H1 (cell line): ENCODE measurements around the gene PCDHA7. TPM values are rescaled to one million over a fixed set of nuclear protein-coding genes. Genes with fewer than 3 reads are reported as not detected.

Experiments
- CTCF ChIA-PET: fragments of 300-600 bp; sonication (Branson Sonifier 250); formaldehyde crosslinking; loops from one replicate; lab custom pipeline; 2021; ENCODE audit not compliant: partially characterized antibody; lab: Charles Lee
- POLR2A ChIA-PET: fragments of 300-600 bp; sonication (Branson Sonifier 250); formaldehyde crosslinking; loops from one replicate; lab custom pipeline; 2021; ENCODE audit warnings: inconsistent platforms; ENCODE audit not compliant: partially characterized antibody; lab: Charles Lee
- DNase-seq, 2 experiments: peaks; one replicate each; pipeline versions ENCODE4 v3.0.0 to v3.0.0-alpha.2; 2010 to 2022; ENCODE audit warnings: low spot score in 2 of 2, low read depth in 1 of 2, mixed read lengths in 1 of 2
- FAIRE-seq: peaks from 2 replicates; lab custom pipeline; 2011; peaks lifted over from hg19 to GRCh38; lab: Jason Lieb, UNC
- H2AFZ ChIP-seq: 2 replicates; pipeline ENCODE4 v1.8.1; 2012; ENCODE audit warnings: low read length, inconsistent platforms
- H2AK5ac ChIP-seq: 2 replicates; pipeline ENCODE4 v1.6.1; 2013; ENCODE audit warnings: low read depth, low read length
- H2BK120ac ChIP-seq: replicated peaks from 2 replicates; pipeline ENCODE3; 2013; ENCODE audit warnings: low read depth, low read length, inconsistent platforms
- H2BK12ac ChIP-seq: 2 replicates; pipeline ENCODE4 v1.6.1; 2013; ENCODE audit warnings: low read depth, low read length
- H2BK15ac ChIP-seq: 2 replicates; pipeline ENCODE4 v1.6.1; 2013; ENCODE audit warnings: low read length
- H2BK20ac ChIP-seq: 2 replicates; pipeline ENCODE4 v1.6.1; 2013; ENCODE audit warnings: low read length
- H2BK5ac ChIP-seq: 2 replicates; pipeline ENCODE4 v1.6.1; 2013; ENCODE audit warnings: low read depth, low read length
- H3K14ac ChIP-seq: 2 replicates; pipeline ENCODE4 v1.6.1; 2013; ENCODE audit warnings: inconsistent platforms; ENCODE audit not compliant: insufficient read length
- H3K18ac ChIP-seq: 2 replicates; pipeline ENCODE4 v1.6.1; 2013; ENCODE audit warnings: low read length; ENCODE audit errors: extremely low read depth
- H3K23ac ChIP-seq: 2 replicates; pipeline ENCODE4 v1.6.1; 2013; ENCODE audit warnings: inconsistent platforms; ENCODE audit not compliant: insufficient read length
- H3K23me2 ChIP-seq: 2 replicates; pipeline ENCODE4 v1.6.1; 2013; ENCODE audit warnings: low read depth, low read length
- H3K27ac ChIP-seq: 2 replicates; pipeline ENCODE4 v1.6.1; 2011; ENCODE audit warnings: low read depth, low read length, inconsistent platforms
- H3K27me3 ChIP-seq, 4 experiments: replicated peaks in 1 of 4; 1 replicate in 1 of 4; 2 replicates in 3 of 4; pipeline versions ENCODE4 v1.6.1 to v1.8.1; 2011 to 2013; ENCODE audit warnings: low read length in 3 of 4, mild to moderate bottlenecking in 3 of 4, inconsistent platforms in 2 of 4, mixed read lengths in 2 of 4, moderate library complexity in 1 of 4; ENCODE audit not compliant: control insufficient read depth in 3 of 4, insufficient read depth in 3 of 4; ENCODE audit errors: extremely low read depth in 1 of 4
- H3K36me3 ChIP-seq, 4 experiments: 2 replicates each; pipeline versions ENCODE4 v1.6.1 to v1.8.1; 2011 to 2013; ENCODE audit warnings: mild to moderate bottlenecking in 4 of 4, low read length in 3 of 4, moderate library complexity in 2 of 4, control low read depth in 1 of 4, inconsistent platforms in 1 of 4; ENCODE audit not compliant: insufficient read depth in 4 of 4, control insufficient read depth in 2 of 4
- H3K4ac ChIP-seq: replicated peaks from 2 replicates; pipeline ENCODE3; 2013; ENCODE audit warnings: low read length, low read depth, mixed read lengths, inconsistent platforms; ENCODE audit not compliant: insufficient read length
- H3K4me1 ChIP-seq, 4 experiments: replicated peaks in 1 of 4; 1 replicate in 1 of 4; 2 replicates in 3 of 4; pipeline versions ENCODE4 v1.6.1 to v1.8.1; 2011 to 2013; ENCODE audit warnings: low read length in 3 of 4, inconsistent platforms in 2 of 4, mixed read lengths in 1 of 4; ENCODE audit not compliant: insufficient read depth in 4 of 4, control insufficient read depth in 3 of 4
- H3K4me2 ChIP-seq, 2 experiments: 2 replicates each; pipeline versions ENCODE4 v1.6.1 to v1.8.1; 2011 to 2013; ENCODE audit warnings: low read depth in 2 of 2, low read length in 2 of 2, control low read depth in 1 of 2, inconsistent platforms in 1 of 2, mild to moderate bottlenecking in 1 of 2; ENCODE audit not compliant: insufficient read depth in 1 of 2
- H3K4me3 ChIP-seq, 4 experiments: fragments of 200-600, 300-600 bp in 1 of 4; sonication (generic), shearing (Covaris generic), sonication (Bioruptor Twin) in 1 of 4; 2 replicates each; pipeline versions ENCODE4 v1.5.1 to v1.8.1; 2011 to 2016; ENCODE audit warnings: low read length in 4 of 4, low read depth in 3 of 4, control low read depth in 2 of 4, inconsistent platforms in 2 of 4, mild to moderate bottlenecking in 2 of 4, mixed read lengths in 1 of 4, moderate library complexity in 1 of 4; ENCODE audit not compliant: insufficient read depth in 2 of 4; ENCODE audit errors: extremely low read depth in 1 of 4
- H3K56ac ChIP-seq: replicated peaks from 2 replicates; pipeline ENCODE3; 2013; ENCODE audit warnings: low read depth, mild to moderate bottlenecking, mixed read lengths, low read length, inconsistent platforms; ENCODE audit not compliant: insufficient read length
- H3K79me1 ChIP-seq: 2 replicates; pipeline ENCODE4 v1.6.1; 2013; ENCODE audit warnings: low read depth, low read length, control low read depth
- H3K79me2 ChIP-seq, 2 experiments: 2 replicates each; pipeline versions ENCODE4 v1.6.1 to v1.8.1; 2012 to 2013; ENCODE audit warnings: low read length in 2 of 2, mild to moderate bottlenecking in 2 of 2, inconsistent platforms in 1 of 2; ENCODE audit not compliant: insufficient read depth in 2 of 2, control insufficient read depth in 1 of 2
- H3K9ac ChIP-seq, 4 experiments: replicated peaks in 1 of 4; 1 replicate in 1 of 4; 2 replicates in 3 of 4; pipeline versions ENCODE4 v1.6.1 to v1.8.1; 2011 to 2013; ENCODE audit warnings: low read depth in 3 of 4, low read length in 3 of 4, control low read depth in 2 of 4, mild to moderate bottlenecking in 2 of 4, moderate library complexity in 2 of 4, inconsistent platforms in 1 of 4; ENCODE audit errors: extremely low read depth in 1 of 4
- H3K9me3 ChIP-seq, 2 experiments: 2 replicates each; pipeline versions ENCODE4 v1.6.1 to v1.8.1; 2012 to 2013; ENCODE audit warnings: mild to moderate bottlenecking in 2 of 2, moderate library complexity in 2 of 2, control low read depth in 1 of 2, inconsistent platforms in 1 of 2, low read depth in 1 of 2, low read length in 1 of 2, mixed read lengths in 1 of 2; ENCODE audit not compliant: insufficient read depth in 2 of 2
- H4K20me1 ChIP-seq, 2 experiments: replicated peaks in 1 of 2; 2 replicates each; pipeline versions ENCODE3 to v1.8.1; 2011 to 2013; ENCODE audit warnings: inconsistent platforms in 2 of 2, low read length in 2 of 2, mild to moderate bottlenecking in 1 of 2; ENCODE audit not compliant: insufficient read depth in 2 of 2, control insufficient read depth in 1 of 2
- H4K5ac ChIP-seq: 2 replicates; pipeline ENCODE4 v1.6.1; 2013; ENCODE audit warnings: low read length, low read depth, mixed read lengths, inconsistent platforms; ENCODE audit not compliant: insufficient read length
- H4K8ac ChIP-seq: 2 replicates; pipeline ENCODE4 v1.8.0; 2013; ENCODE audit warnings: mild to moderate bottlenecking, moderate library complexity, low read length, inconsistent platforms; ENCODE audit not compliant: insufficient read depth; ENCODE audit errors: extremely low read depth
- H4K91ac ChIP-seq: replicated peaks from 2 replicates; pipeline ENCODE3; 2013; ENCODE audit warnings: low read length, mixed read lengths, inconsistent platforms; ENCODE audit not compliant: insufficient read length
- HDAC6 ChIP-seq: IDR thresholded peaks from one replicate; pipeline ENCODE4 v1.7.1; 2012; ENCODE audit warnings: low read depth, mild to moderate bottlenecking, inconsistent platforms, low read length, moderate library complexity
- KDM4A ChIP-seq: IDR thresholded peaks from one replicate; pipeline ENCODE4 v1.7.1; 2012; ENCODE audit warnings: low read depth, mild to moderate bottlenecking, moderate library complexity, low read length, inconsistent platforms; ENCODE audit not compliant: severe bottlenecking
- WGBS, 2 experiments: shearing (Covaris generic) in 1 of 2; methylation state at CpG; one replicate each; pipeline versions ENCODE4 v1.1.6 to v1.1.7; 2013 to 2015; ENCODE audit warnings: low lambda C conversion rate in 2 of 2, mixed read lengths in 2 of 2, inconsistent platforms in 1 of 2, low coverage in 1 of 2, missing lambda C conversion rate in 1 of 2; ENCODE audit not compliant: insufficient replicate concordance in 2 of 2, insufficient coverage in 1 of 2, insufficient read length in 1 of 2; ENCODE audit errors: extremely low coverage in 1 of 2, missing lambda C conversion rate in 1 of 2; 5-methylcytosine and 5-hydroxymethylcytosine counted together
- polyA plus RNA-seq, 7 experiments: library from polyadenylated mRNA; depleted of rRNA in 3 of 7; stranded (reverse) in 5 of 7; unstranded in 2 of 7; fragments of >200 nt in 5 of 7; fragments of 200-250 nt in 2 of 7; gene quantifications; 1 replicate in 5 of 7; 2 replicates in 1 of 7; 4 replicates in 1 of 7; pipeline versions ENCODE4 v1.2.1 to v1.2.3, GENCODE V29; 2011 to 2013; ENCODE audit warnings: missing spikeins in 2 of 7, mixed read lengths in 2 of 7
- total RNA-seq: library from RNA; stranded (reverse); fragmentation: NEBNext Ultra II Directional; extraction: Animal tissue kit (Norgen Biotek cat#: 25700); gene quantifications from 2 replicates; pipeline ENCODE4 v1.2.1, GENCODE V29; 2021

The PCDHA7 gene
- total and polyA plus RNA-seq, 2 of the 8 experiments (the other 6 are each of a cell fraction or from before 2014, with no cell fraction given), result 0.86 to 1.6 TPM

DNA sequence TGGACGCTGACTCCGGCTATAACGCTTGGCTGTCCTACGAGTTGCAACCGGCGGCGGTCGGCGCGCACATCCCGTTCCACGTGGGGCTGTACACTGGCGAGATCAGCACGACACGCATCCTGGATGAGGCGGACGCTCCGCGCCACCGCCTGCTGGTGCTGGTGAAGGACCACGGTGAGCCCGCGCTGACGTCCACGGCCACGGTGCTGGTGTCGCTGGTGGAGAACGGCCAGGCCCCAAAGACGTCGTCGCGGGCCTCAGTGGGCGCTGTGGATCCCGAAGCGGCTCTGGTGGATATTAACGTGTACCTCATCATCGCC, 43.2 kb downstream of the PCDHA7 start:
- POLR2A ChIA-PET, result interaction anchor here (3.6 kb wide), 1 partner anchor 164 kb away, joined by 32 read pairs; no protein-coding TSS in a partner anchor
- H4K91ac ChIP-seq, result no peak overlapping the region
- no peak overlapping the region for H3K18ac ChIP-seq
- H3K4me3 ChIP-seq, result no peak overlapping the region
- WGBS, 2 experiments, result 96% methylated on average over 27 of the region's 37 CpGs; no CpG with 5 or more reads in 1 of the 2 experiments
- H3K36me3 ChIP-seq, result peaks cover 0 to 11% (median 0%) of the 10 kb centered on the region in 4 experiments; a peak in 2 of 8 replicates
- no peaks in the 10 kb centered on the region for H3K23me2 ChIP-seq
- no peak overlapping the region for H3K23ac ChIP-seq
- no peak overlapping the region for H2BK20ac ChIP-seq
- H3K4me1 ChIP-seq, result no peaks in the 10 kb centered on the region; a peak in 2 of 7 replicates
- no peak overlapping the region for H4K5ac ChIP-seq
- H4K8ac ChIP-seq, result no peak overlapping the region; the same call in 1 of the 2 replicates
- no peak overlapping the region for H3K4ac ChIP-seq
- H2BK15ac ChIP-seq, result no peak overlapping the region
- H3K79me2 ChIP-seq, result peaks cover 0 to 9% of the 10 kb centered on the region in 2 experiments; a peak in 2 of 4 replicates
- CTCF ChIA-PET, result interaction anchor here (0.9 to 9.3 kb wide), 7 partner anchors 8 to 174 kb away, joined by 4 to 141 read pairs (median 13); partner anchors contain the start of genes PCDHA10, PCDHA11, PCDHA4 and PCDHA8
- H3K56ac ChIP-seq, result no peak overlapping the region
- DNase-seq (no peak), FAIRE-seq (no peak)
- no peak overlapping the region for H2BK5ac ChIP-seq
- no peak overlapping the region for H3K27ac ChIP-seq
- H3K27me3 ChIP-seq, result no peaks in the 10 kb centered on the region
- no peak overlapping the region for H2BK12ac ChIP-seq
- H4K20me1 ChIP-seq, result peaks cover 0 to 3% of the 10 kb centered on the region in 2 experiments
- H3K79me1 ChIP-seq, result no peaks in the 10 kb centered on the region
- no peak overlapping the region for H2BK120ac ChIP-seq
- no peak overlapping the region for H2AFZ ChIP-seq
- no peaks in the 10 kb centered on the region for H3K9me3 ChIP-seq
- H3K4me2 ChIP-seq, result no peak overlapping the region
- no peak overlapping the region for H2AK5ac ChIP-seq
- no peak overlapping the region for H3K9ac ChIP-seq
- no peak overlapping the region for H3K14ac ChIP-seq
- TF ChIP-seq KDM4A (no peak), HDAC6 (no peak)
